ENCODE measurements around the gene RFC2.
"Not testable (repeated sequence)": the region's sequence is repeated elsewhere in the genome, so short reads cannot be mapped to it uniquely, and the experiment has no call there.

RFC2 gene

GRCh38 chr7:74217455-74218342 lies 36.5 kb downstream of the RFC2 start:
- no peak for DNase-seq (ENCODE audit: low spot score)

- no peak for DNase-seq (ENCODE audit: low spot score)
Measured at GRCh38 chr7:74216361-74216761, 37.8 kb downstream of the RFC2 start.

GRCh38 chr7:74215921-74216320 lies 38.3 kb downstream of the RFC2 start:
- no peak for DNase-seq (ENCODE audit: low spot score)

GRCh38 chr7:74214816-74215630 lies 39.2 kb downstream of the RFC2 start:
- DNase-seq (ENCODE audit: low spot score): no peak

- DNase-seq (ENCODE audit: low spot score): no peak
Measured at GRCh38 chr7:74212661-74213060, 41.5 kb downstream of the RFC2 start.

GRCh38 chr7:74208241-74208640 lies 46.0 kb downstream of the RFC2 start:
- not testable (repeated sequence) for DNase-seq (ENCODE audit: low spot score)

GRCh38 chr7:74207586-74207985 lies 46.6 kb downstream of the RFC2 start:
- no peak for DNase-seq (ENCODE audit: low spot score)

GRCh38 chr7:74206589-74207120 lies 47.5 kb downstream of the RFC2 start:
- peak; percentile 86 for DNase-seq (ENCODE audit: low spot score)

- not testable (repeated sequence) for DNase-seq (ENCODE audit: low spot score)
Measured at GRCh38 chr7:74206052-74206451, 48.1 kb downstream of the RFC2 start.

DNA sequence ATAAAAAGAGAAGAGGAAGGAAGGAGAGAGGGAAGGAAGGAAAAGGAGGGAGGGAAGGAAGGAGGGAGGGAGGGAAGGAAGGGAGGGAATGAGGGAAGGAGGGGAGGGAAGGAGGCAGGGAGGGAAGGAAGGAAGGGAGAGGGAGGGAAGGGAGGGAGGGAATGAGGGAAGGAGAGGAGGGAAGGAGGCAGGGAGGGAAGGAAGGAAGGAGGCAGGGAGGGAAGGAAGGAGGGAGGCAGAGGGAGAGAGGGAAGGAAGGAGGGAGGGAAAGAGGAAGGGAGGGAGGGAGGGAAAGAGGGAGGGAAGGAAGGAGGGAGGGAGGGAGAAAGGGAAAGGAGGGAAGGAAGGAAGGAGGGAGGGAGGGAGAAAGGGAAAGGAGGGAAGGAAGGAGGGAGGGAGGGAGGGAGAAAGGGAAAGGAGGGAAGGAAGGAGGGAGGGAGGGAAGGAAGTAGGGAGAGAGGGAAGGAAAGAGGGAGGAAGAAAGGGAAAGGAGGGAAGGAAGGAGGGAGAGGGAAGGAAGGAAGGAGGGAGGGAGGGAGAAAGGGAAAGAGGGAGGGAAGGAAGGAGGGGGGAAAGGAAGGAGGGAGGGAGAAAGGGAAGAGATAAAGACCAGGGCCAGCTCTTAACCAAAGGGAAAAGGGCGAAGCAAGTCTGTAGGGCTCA lies 50.1 kb downstream of the RFC2 start:
- DNase-seq (ENCODE audit: low spot score): no peak

DNA sequence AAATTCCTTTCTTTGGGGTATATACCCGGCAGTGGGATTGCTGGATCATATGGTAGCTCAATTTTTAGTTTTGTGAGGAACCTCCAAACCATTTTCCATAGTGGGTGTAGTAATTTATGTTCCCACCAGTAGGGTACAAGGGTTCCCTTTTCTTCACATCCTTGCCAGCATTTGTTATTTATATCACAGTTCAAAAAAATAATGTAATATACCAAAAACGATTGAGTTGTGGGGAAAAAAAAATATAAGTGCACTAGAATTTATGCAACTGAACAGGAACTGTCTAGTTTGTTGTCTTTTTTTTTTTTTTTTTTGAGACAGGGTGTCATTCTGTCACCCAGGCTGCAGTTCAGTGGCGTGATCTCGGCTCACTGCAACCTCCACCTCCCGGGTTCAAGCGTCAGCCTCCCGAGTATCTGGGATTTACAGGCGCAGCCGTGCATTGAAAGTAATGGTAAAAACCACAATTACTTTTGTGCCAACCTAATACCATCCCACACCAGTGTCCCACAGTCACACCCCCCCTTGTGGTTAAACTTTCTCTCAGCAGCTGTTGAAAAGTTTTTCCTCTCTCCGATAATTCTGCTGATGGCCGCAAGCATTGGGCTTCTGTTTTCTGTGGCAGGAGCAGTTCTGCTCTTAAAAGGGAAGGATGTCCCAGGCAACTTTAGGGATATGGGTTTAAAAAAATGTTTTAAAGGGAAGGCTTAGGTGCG lies 51.2 kb downstream of the RFC2 start:
- DNase-seq (ENCODE audit: low spot score): peak; percentile 78

- DNase-seq (ENCODE audit: low spot score): no peak
Measured at GRCh38 chr7:74199551-74200355, 54.4 kb downstream of the RFC2 start.

- no peak for DNase-seq (ENCODE audit: low spot score)
Measured at GRCh38 chr7:74197449-74198124, 56.6 kb downstream of the RFC2 start.

GRCh38 chr7:74195968-74196654 lies 58.1 kb downstream of the RFC2 start:
- DNase-seq (ENCODE audit: low spot score): not testable (repeated sequence)

GRCh38 chr7:74195139-74195860 lies 58.9 kb downstream of the RFC2 start:
- DNase-seq (ENCODE audit: low spot score): not testable (repeated sequence)

DNA sequence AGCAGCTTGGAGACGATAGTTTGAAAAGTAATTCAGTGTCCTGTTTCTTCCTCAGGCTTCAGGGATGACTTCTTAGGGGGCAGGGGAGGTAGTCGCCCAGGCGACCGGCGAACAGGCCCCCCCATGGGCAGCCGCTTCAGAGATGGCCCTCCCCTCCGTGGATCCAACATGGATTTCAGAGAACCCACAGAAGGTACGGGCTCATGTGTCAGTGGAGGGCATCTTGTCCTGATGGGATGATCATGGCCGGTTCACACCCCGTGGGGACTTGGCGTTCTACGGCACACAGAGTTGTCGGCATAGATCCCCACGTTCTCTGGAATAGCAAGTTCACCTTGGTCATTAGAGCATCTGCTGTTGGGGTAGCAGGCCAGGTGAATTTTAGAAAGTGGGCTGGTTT lies 59.5 kb downstream of the RFC2 start:
- no peak for DNase-seq (ENCODE audit: low spot score)

DNA sequence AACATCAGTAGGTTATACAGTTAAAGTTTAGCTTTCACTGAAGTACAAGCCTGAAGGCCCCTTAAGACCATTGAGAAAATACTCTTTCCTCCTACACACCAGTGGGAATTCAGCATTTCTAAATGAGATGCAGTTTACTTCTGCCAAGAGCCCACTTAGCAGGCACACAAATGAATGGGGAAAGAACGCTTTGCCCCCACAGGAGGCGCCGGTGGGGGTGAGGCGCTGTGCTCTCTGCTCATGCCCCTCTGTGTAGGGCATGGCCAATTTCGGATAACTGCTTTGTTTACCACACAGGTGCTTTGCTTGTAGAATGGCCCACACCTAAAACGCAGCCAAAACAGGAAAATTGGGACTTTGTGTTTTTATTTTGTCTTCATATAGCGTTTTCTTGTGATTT lies 60.3 kb downstream of the RFC2 start:
- DNase-seq (ENCODE audit: low spot score): no peak

DNA sequence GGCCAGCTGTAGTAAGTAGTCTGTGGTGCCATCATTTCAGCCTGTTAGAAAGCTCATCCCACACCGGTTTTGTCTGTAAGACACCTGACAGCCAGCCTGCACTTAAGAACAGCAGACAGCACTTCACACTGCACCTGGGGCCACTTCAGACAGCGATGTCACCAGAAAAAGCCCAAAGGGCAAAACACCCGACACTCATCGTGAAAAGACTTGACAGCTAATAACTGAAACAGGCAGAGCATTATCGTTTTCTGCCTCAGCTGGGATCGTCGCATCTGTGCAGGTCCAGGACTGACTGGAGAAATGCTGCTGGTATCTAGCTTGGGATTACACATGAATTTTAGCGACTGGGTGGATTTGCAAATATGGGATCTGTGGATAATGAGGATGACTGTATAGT lies 61.1 kb downstream of the RFC2 start:
- DNase-seq (ENCODE audit: low spot score): no peak

- DNase-seq (ENCODE audit: low spot score): no peak
Measured at GRCh38 chr7:74191231-74191630, 63.0 kb downstream of the RFC2 start.
